Kidney capillary endothelial cell (primary cell): ENCODE measurements around the gene GRID1.

Source experiments
- DNase-seq: peaks from one replicate; pipeline ENCODE4 v3.0.0-alpha.2; 2018; ENCODE audit warnings: low spot score

Gene GRID1

DNA sequence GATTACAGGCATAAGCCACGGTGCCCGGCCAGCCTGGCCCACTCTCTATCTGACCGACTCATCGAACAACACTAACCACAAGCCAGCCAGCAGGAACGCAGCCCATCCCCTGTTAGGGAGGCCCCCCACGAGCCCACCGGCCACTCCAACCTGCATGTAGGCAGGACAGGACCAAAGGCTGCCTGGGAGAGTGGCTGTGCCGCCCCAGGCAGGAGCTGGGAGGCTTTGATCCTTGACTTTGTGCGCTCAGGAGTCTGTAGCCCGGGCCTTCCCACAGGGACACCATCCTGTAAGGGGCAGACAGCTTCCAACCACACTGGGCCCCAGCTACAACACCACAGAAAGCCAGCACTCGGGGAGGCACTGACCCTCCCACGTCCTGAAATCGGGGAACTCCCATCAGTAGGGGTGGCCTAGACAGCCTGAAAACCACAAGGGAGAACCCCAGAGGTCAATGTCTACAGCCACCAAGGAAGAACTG, 29.4 kb downstream of the GRID1 start:
- DNase-seq: no peak

DNA sequence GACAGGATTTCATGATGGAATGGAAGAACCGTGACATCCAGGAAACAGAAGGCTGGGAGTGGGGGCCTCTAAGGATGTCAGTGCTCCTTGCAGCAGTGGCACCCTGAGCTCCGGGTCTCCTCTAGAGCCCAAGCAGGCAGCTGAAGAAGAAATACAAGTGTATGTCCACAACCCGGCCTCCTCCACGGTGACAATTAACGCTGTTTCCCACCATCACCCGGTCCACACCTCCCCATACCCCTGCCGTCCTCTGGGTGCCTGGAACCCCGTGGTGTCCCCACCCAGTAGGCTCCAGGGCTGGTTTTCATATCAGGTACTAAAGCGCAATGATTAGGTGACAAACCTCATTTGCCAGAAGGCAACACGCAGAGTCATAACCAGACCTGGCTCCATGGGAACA, 30.3 kb downstream of the GRID1 start:
- no peak for DNase-seq

DNA sequence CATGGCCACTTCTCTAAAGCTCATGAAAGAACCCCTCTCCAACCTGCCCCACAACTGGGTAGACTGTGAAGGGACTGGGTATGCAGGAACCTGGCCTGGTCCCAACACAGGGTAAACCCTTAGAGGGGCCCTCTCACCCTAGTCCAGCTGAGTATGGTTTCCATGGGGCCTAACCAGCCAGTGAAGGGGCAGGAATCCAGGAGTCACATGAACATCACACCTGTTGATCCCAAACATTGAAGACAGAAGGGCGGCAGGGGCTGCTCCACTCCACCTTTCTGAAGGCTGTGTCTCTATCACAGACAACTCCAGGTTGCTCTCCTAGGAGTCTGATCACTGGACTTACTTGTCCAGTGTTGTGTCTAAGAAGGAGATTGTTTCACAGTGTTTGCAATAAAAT, 30.8 kb downstream of the GRID1 start:
- no peak for DNase-seq

DNA sequence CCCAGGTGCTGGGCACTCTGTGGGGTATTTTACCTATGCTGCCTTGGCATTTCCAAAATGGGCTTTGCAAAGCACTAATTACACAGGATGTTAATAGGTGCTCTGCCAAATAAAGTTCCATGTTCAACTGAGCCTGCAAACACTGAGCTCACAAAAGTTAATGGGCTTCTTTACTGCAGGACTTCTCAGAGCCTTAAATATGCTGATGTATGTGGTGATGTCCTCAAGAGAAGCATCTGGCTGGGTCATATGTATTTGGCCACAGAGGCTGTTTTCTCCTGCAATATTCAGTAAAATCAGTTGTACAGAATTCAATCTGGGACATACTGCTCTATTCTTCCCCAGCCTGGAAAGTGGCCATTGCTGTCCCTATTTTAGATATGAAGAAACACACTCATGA, 31.3 kb downstream of the GRID1 start:
- no peak for DNase-seq

DNA sequence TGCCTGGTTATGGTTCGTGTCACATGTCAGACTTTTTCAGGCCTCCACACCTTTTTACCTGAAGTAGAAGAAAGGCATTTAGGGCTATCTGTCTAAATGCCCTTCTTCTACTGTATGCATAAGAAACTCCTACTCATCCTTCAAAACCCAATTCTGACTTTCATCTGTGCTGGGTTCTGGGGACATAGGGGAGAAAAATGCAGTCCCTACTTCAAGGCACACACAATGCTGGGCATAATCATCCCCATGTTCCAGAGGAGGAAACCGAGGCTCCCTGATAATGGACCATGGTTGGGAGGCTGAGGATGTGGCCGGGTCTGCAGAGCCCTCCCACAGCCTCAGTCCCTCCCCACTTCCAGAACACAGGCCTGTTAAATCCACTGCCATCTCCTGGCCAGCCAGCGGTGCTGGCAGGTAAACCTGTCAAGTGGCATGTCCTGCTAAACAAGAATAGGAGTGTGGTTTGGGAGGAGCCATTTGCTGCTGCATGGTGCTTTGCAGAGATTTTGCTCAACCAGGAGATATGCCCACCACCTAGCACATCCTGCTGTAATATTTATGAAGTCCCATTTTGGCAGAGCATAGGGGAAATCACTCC, 32.0 kb downstream of the GRID1 start:
- no peak for DNase-seq

DNA sequence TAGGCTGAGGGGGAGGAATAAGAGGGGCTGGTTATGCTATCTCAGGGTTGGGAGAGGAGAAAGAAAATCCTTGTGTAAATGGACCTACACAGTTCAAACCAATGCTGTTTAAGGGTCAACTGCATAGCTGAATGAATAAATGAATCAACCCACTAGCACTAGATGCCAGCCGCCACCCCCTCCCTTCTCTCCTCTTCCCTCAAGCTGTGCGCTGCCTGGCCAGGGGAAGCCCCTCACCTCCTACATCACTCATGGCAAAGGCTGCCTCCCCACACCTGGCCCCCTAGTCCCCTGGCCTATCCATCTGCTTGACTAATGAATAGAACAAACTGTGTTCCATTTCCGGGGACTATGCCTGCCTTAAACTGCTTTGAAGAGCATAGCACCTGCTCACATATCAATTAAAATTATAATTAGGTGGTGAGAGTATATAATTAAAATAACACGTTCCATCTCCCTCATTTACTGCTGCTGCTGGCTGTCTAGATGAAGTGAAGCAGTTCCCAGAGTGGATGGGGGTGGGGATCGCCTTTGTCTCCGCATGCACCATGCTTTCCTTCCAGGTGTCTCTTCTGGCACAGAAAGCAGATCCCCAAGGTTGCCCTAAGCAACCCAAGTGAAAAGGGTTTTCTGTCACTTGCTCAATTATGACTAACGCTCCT, 32.6 kb downstream of the GRID1 start:
- no peak for DNase-seq

DNA sequence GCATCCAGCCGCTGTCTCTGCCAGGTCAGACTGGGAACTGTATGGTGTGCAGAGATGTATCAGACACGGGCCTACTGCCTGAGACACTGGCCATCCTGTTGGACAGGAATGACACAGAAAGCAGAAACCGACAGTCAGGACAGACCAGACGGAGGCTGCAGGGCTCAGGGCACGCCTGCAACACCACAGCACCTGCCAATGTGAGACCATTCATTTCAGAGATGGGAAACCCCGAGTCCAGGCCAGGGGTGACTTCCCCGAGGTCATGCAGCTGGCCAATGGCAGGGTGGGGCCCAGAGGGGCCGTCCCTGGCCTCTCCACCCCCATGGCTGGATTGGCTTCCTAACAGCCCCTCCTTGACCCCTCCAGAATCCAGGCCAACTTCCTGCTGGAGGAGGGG, 34.7 kb downstream of the GRID1 start:
- no peak for DNase-seq

DNA sequence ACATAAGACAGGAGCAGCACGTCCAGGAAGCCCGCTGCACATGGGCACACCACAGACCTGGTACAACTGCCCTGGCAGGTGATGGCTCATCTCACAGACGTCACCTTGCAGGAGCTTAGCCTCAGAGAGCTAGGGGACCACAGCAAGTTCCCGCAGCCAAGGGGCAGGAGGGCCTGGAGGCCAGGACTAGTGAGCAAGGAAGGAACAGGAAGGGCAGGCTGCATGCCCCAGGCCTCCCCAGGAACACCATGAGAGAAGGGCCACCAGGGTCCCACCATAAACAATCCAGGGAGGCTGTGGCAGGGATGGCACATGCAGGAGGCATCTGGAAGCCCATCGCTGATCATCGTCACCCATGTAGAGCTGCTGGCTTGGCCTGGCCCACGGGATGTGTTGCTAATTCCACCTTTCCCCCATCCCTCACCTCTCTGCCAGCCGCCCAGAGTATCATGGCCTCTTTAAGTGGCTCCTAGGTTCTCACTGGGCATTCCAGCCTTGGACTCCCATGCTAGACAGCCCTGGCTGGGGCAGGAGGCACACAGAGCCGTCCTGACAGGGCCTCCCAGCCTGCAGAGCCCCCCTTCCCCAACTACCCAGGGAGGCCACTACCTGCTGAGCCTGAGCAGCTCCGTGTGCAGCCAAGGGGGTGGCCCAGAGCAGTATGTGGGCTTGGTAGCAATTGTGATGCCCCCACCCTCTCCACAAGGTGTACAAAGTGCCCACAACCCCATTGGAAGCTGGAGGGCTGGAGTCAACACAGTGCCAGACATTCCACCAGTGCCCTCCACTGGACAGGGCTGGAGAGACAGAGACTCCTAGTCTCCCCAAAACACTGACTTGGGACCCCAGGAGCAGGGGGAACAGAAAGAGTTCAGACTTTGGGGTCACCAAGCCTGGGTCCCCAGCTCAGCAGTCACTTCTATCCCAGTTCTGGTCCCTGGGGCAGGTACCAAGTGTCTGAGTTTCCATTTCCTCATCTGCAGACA, 35.5 kb downstream of the GRID1 start:
- DNase-seq: no peak

DNA sequence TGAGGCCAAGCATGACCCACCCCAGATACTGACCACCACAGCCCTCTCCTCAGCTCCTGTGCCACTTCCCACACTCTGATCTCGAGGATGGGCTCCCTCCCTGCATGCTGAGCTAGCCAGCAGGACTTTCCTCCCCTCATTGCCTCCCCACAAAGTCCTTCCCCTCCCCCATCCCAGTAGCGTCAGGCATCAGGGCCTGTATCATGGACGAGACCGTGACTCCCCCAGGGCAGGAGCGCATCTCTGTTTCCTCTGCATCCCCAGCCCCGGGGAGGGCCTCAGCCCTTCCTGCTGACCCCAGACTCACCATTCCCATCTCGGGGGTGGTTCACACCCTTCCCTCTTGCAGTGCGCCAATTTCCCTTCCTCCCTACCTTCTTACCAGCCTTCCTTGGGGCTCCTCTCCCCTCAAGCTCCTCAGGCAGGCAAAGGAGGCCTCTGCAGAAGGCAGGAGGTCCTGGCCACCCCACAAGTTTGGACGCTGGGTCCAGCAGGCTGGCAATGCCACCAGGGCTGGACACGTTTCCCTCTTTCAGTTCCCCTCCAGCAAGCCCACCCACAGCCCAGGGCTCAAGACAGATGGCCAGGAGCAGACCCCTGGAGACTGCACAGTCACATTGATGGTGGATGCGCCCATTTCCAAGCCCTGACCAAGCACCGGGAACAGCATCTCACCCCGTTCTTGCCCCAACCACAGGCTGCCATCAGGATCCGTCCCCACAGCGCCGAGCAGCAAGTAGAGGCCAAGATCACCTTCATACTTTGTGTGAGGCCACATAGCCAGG, 36.5 kb downstream of the GRID1 start:
- no peak for DNase-seq

DNA sequence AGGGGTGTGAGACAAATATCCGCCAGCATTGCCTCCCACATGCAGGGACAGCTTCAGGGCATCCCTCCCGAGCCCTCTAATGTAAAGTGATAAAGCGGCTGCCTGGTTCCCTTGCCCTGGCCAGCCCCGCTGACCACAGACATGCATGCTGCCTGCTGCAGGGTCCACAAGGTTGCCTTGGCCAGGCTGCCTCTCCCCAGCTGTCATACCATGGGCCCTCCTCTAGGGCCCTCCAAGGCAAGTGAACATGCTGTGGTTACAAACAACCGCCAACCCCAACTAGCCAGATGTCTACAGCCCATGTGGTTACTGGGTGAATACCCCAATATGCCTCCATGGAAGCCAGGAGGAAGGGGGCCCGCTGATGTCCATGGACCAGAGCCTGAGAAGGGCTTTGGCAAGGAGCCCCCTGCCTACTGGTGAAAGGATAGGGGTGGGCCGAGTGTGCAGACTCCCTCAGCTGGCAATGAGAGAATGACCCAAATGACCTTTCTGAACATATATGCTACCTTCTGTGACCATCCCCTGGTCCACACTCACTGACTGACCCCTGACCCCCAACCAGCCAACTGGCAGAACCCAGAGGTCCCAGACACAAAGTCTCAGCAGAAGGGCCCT, 37.4 kb downstream of the GRID1 start:
- no peak for DNase-seq

DNA sequence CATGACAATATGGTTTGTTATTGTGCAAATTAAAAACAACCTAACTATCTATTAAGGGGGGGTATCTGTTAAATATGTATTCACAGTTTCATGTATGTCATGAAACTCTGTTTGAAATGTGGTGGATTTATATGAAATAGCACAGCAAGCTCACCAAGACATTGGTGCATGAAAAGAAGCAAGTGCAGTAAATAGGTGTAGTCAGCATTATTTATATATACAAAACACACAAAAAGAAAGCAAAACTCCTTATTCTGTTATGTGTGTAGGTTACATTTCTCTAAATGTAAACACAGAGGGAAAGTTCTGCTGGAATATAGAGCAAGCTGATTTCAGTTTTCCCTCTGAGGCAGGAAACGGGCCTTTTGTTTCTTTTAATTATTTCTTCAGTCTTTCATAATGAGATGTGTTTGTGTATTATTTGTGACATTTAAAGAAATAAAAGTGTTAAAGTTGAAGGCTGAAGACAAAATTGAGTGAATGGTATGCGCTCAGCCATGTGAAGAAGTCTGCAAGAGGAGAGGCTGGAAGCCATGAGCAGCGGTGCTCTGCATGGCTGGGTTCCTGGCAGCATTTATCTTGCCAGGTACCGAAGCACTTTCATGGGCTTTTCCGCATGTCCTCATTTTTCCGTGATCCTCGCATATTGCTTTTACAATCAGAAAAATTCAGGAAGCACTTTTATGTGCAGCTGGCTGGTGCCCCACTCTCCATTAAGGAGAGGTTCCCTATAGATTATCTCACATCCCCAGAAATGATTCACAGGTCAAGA, 38.5 kb downstream of the GRID1 start:
- DNase-seq: no peak

DNA sequence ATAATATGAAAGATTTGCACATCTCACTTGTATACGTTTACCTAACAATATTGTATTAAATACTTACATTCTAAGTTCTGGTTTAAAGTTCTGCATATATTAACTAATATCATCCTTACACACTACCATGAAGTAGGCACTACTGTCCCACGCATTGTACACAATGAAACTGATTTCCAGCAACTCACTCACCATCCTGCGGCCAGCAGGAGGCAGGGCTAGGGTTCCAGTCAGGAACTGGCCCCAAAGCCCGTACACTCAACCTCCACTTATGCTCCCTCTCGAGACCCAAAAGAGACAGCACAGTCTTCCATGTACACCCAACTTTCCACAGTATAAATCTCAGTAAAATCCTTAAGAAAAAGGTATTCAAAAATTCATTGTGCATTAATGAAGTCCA, 41.4 kb downstream of the GRID1 start:
- DNase-seq: no peak

DNA sequence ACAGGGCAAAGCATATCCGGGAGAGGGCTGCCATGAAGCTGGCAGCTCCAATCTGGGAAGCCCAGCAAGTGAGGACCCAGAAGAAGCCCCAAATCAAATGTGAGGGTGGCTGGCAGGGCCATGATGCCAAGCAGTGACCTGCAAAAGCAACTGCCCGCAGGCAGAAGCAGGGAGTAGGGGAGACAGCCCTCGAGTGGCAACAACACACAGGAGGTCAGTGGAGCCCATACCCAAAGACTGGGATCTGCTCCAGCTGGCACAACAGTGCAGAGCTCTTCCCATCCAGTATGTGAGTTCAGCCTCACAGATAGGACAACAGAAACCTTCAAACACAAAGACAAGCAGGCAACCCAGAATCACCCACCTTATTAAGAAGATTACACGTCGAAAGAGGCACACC, 45.0 kb downstream of the GRID1 start:
- DNase-seq: no peak

DNA sequence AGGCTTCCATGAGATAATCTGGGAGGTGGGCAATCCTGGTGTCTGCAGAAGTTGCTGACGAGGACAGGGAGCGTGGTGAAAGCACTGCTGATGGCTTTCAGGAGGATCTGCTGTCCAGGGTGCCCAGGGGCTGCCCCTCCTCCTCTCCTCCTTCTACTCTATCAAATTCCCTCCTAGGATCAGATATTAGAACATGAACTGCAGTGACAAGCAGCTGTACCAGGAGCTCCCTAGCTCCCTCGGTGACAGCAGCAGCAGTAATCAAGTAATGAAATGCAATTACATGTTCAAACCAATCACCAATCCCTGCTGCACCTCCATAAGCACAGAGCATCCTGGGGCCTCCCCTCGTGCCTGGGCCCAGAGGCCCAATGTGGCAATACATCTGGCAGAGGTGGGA, 46.9 kb downstream of the GRID1 start:
- no peak for DNase-seq

DNA sequence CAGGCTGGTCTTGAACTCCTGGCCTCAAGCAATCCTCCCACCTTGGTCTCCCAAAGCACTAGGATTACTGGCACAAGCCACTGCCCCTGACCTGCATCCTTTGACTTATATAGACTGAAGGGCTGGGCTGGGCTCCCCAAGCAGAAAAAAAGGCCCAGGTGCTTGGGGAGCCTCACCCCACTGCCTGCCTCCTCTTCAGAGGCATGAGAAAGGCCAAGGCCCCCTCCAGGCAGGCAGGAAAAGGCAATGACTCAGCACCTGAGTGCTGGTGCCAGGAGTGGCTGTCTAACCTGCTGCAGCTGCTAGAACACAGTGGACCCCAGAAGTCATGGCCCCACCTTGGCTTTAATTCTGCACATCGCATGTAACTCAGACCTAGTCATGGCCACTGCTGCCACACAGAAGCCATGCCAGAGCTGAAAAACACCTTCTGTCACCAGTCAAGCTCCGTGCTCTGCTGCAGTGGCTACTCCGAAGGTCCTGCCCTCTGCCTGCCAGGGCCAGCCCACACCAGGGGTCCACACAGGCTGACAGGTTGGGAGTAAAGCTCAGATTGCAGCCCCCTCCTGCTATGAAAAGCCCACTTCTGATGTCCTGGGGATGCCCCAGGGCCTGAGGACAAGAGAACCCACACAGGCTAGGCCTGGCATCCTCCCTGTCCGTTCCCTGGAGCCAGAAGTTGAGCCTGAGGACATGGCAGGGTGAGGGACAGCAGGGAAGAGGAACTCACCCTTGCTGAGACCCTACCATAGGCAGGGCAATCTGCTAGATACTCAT, 48.5 kb downstream of the GRID1 start:
- no peak for DNase-seq

DNA sequence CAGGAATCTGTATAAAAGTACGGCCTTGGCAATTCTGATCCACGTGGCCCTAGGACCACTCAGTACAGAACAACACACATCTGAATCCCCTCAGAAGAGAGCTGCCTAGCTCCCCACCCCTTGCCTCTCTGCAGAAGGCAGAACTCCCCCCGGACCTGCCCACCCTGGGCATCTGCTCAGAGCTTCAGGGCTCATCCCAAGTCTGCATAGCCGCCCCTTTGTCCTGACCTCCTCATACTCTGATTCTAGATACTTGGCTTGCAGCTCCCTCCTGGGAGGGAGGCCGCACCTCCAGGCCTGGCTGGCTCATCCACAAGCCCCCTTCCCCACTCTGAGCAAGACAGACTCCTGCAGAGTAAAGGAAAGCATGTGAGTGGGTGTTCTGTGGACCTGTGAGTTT, 49.6 kb downstream of the GRID1 start:
- DNase-seq: no peak

DNA sequence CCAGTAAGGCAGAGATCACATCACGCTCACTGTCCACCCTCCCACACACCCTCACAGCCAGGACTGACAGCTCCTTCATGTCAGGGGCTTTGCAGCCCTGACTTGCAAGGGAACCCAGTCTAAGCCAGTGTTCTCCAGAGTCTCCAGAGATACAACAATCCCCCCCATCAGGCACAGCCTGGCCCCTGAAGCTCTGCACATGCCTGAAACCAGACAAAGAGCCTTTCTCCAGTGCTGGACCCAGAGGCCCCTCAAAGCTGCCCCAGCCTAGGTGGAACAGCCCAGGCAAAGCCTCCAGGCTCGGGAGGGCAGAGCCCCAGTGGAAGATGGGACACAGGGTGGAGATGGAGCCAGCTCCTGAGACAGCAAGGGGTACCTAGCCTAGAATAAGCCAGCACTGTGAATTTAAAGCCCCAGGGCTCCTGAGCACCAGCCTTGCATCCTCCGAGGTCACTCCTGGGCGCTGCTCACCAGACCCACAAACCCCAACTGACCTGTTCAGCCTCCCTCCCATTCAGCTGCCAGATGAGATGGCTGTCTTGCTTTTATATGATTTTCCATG, 50.2 kb downstream of the GRID1 start:
- DNase-seq: no peak

DNA sequence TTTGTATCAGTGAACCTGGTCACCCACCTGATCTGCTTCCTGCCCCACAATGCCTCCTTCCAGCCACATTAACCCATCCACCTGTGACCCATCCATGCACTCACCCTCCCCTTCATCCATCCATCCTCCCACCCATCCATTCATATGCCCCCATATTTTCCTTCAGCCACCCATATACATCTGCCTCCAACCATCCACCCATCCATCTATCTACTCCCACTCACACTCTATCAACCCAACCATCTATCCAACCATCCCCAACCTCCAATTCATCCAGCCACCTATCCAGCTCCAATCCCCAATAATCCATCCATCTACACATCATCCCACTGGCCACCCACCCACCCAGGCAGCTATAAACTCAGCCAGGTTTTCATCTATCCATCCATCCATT, 51.0 kb downstream of the GRID1 start:
- no peak for DNase-seq

DNA sequence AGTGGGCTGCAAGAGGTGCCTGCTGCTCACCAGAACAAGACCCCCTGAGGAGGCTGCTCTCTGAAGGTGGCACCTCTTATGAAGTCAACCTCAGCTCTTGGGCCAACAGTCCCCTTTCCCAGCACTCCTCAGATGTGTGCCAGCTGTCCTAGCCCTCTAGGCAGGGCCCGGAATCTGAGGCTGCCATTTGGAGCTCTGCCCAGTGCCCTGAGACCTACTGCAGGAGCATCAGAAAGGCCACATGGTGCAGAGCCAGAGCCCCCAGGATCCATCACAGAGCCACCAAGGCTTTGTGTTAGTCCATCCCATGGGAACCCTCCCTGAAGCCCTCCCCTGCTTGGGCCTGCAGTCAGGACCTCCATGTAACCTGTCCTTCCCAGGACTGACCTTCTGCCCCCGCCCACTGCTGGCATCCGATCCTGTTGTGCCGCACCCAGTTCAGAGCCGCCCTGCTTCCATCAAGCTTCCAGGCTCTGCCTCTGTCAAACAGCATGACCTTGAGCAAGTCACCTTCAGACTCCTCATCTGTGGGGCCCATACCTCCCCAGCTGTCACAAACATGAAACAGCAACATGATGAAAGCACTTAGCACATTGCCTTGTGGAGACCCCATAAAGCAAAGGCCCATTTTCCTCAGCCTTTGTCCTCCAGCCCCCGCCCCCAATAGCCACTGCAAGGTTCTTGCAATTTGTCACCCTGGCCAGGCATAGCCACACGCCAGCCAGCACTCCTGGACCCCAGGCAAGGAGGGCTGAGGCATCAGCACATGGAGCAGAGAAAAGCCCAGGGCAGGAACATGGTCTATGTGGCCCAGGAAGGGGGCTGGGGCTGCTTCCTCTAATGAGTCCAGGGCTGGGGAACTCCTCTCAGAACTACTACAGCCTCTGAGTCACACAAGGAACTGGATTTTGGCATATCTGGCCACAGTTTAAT, 51.7 kb downstream of the GRID1 start:
- DNase-seq: no peak
